Endothelial cell of umbilical vein (primary cell): ENCODE results near the gene TMEM175. TPM values are rescaled to one million over a fixed set of nuclear protein-coding genes. Genes with fewer than 3 reads are reported as not detected.

Experiments
- BruUV-seq: library from RNA; stranded (reverse); fragments of 400-500 nt; replicated peaks from 2 replicates; lab custom pipeline; 2021; lab: Mats Ljungman, UMichigan
- CTCF ChIA-PET: fragments of 300-600, 350-600 bp; sonication (Branson Sonifier 250); formaldehyde crosslinking; loops from one replicate; lab custom pipeline; 2021; ENCODE audit warnings: antibody characterized with exemption, inconsistent platforms; lab: Charles Lee
- POLR2A ChIA-PET: fragments of 300-600, 350-600 bp; sonication (Branson Sonifier 250); formaldehyde crosslinking; loops from one replicate; lab custom pipeline; 2021; ENCODE audit warnings: antibody characterized with exemption, inconsistent platforms; lab: Charles Lee
- DNase-seq: peaks from one replicate; pipeline ENCODE4 v3.0.0-alpha.2; 2011; ENCODE audit warnings: low read depth, low spot score
- FAIRE-seq: peaks from 2 replicates; lab custom pipeline; 2011; peaks lifted over from hg19 to GRCh38; lab: Jason Lieb, UNC
- H2AFZ ChIP-seq: 2 replicates; pipeline ENCODE4 v1.6.0; 2012; ENCODE audit warnings: low read depth, low read length, control low read depth, inconsistent platforms
- H3K27ac ChIP-seq: 2 replicates; pipeline ENCODE4 v1.5.1; 2011; ENCODE audit warnings: low read depth, mild to moderate bottlenecking, control low read depth, low read length, moderate library complexity; ENCODE audit not compliant: insufficient read depth
- H3K27me3 ChIP-seq, 2 experiments: 2 replicates each; pipeline versions ENCODE4 v1.6.0 to v1.6.1; 2011; ENCODE audit warnings: low read length in 2 of 2, mixed read lengths in 1 of 2; ENCODE audit not compliant: control insufficient read depth in 2 of 2, insufficient read depth in 2 of 2
- H3K36me3 ChIP-seq, 2 experiments: 2 replicates in 1 of 2; 3 replicates in 1 of 2; pipeline ENCODE4 v1.5.1; 2011; ENCODE audit warnings: low read length in 2 of 2, mild to moderate bottlenecking in 1 of 2, moderate library complexity in 1 of 2; ENCODE audit not compliant: control insufficient read depth in 2 of 2, insufficient read depth in 2 of 2; ENCODE audit errors: extremely low read depth in 1 of 2
- H3K4me1 ChIP-seq: 3 replicates; pipeline ENCODE4 v1.5.1; 2011; ENCODE audit warnings: mild to moderate bottlenecking, low read length; ENCODE audit not compliant: control insufficient read depth, insufficient read depth; ENCODE audit errors: extremely low read depth
- H3K4me2 ChIP-seq: 2 replicates; pipeline ENCODE4 v1.6.1; 2011; ENCODE audit warnings: low read length, control low read depth, mixed read lengths; ENCODE audit not compliant: insufficient read depth
- H3K4me3 ChIP-seq, 3 experiments: fragments of 200-600 bp in 1 of 3; sonication (generic), shearing (Covaris generic) in 1 of 3; replicated peaks in 1 of 3; 2 replicates each; pipeline ENCODE4 v1.5.1; 2011 to 2016; ENCODE audit warnings: control low read depth in 3 of 3, low read length in 3 of 3, mild to moderate bottlenecking in 2 of 3, inconsistent platforms in 1 of 3, low read depth in 1 of 3, moderate library complexity in 1 of 3; ENCODE audit not compliant: insufficient read depth in 1 of 3
- H3K79me2 ChIP-seq: 2 replicates; pipeline ENCODE4 v1.6.0; 2012; ENCODE audit warnings: low read length, inconsistent platforms; ENCODE audit not compliant: control insufficient read depth, insufficient read depth
- H3K9ac ChIP-seq: replicated peaks from 2 replicates; pipeline ENCODE3; 2011; ENCODE audit warnings: low read length, control low read depth; ENCODE audit not compliant: insufficient read depth; ENCODE audit errors: extremely low read depth
- H3K9me1 ChIP-seq: replicated peaks from 3 replicates; pipeline ENCODE4 v1.6.0; 2011; ENCODE audit warnings: mild to moderate bottlenecking, low read length; ENCODE audit not compliant: control insufficient read depth, insufficient read depth; ENCODE audit errors: extremely low read depth
- H3K9me3 ChIP-seq: replicated peaks from 2 replicates; pipeline ENCODE4 v1.5.1; 2012; ENCODE audit warnings: low read length, inconsistent platforms; ENCODE audit not compliant: control insufficient read depth, insufficient read depth
- H4K20me1 ChIP-seq: replicated peaks from 2 replicates; pipeline ENCODE3; 2011; ENCODE audit warnings: mild to moderate bottlenecking, low read length; ENCODE audit not compliant: control insufficient read depth, insufficient read depth; ENCODE audit errors: extremely low read depth
- CTCF ChIP-seq, 2 donors: IDR thresholded peaks; 1 replicate in 1 of 2; 2 replicates in 1 of 2; pipeline ENCODE4 v1.5.1; 2011; ENCODE audit warnings: low read length in 2 of 2, mild to moderate bottlenecking in 2 of 2, moderate library complexity in 2 of 2, control low read depth in 1 of 2, inconsistent platforms in 1 of 2, low read depth in 1 of 2; ENCODE audit not compliant: insufficient read depth in 1 of 2; ENCODE audit errors: extremely low read depth in 1 of 2
- EZH2 ChIP-seq: IDR thresholded peaks from 2 replicates; pipeline ENCODE4 v1.6.1; 2012; ENCODE audit warnings: borderline replicate concordance, low read depth, mild to moderate bottlenecking, moderate library complexity, low read length, inconsistent platforms; ENCODE audit not compliant: severe bottlenecking
- FOS ChIP-seq: IDR thresholded peaks from 2 replicates; pipeline ENCODE4 v1.6.1; 2011; ENCODE audit warnings: mild to moderate bottlenecking, low read length, moderate library complexity, borderline replicate concordance; ENCODE audit not compliant: insufficient read depth
- GATA2 ChIP-seq: IDR thresholded peaks from 2 replicates; pipeline ENCODE4 v1.7.0; 2011; ENCODE audit warnings: low read depth, mild to moderate bottlenecking, moderate library complexity, mixed read lengths, low read length; ENCODE audit not compliant: insufficient read length, insufficient read depth
- JUN ChIP-seq: IDR thresholded peaks from 2 replicates; pipeline ENCODE4 v1.6.1; 2011; ENCODE audit warnings: borderline replicate concordance, low read depth; ENCODE audit not compliant: insufficient read length, insufficient read depth
- MYC ChIP-seq: IDR thresholded peaks from one replicate; pipeline ENCODE4 v1.6.1; 2011; ENCODE audit warnings: mild to moderate bottlenecking, low read depth, low read length
- POLR2A ChIP-seq: IDR thresholded peaks from 2 replicates; pipeline ENCODE4 v1.6.1; 2012; ENCODE audit warnings: low read depth, mild to moderate bottlenecking, control low read depth, low read length
- POLR2AphosphoS5 ChIP-seq: IDR thresholded peaks from 2 replicates; pipeline ENCODE4 v1.6.1; 2012; ENCODE audit warnings: low read depth, mild to moderate bottlenecking, control low read depth, low read length, moderate library complexity; ENCODE audit not compliant: insufficient read depth
- dilution Hi-C: fragments of 300-500 bp; cut with MboI; formaldehyde crosslinking; loops from one replicate; pipeline ENCODE4 v1.15.0; 2019; ENCODE audit warnings: low sequenced_read_pairs; ENCODE audit not compliant: extremely low pct_ligation_motif_present
- intact Hi-C: fragments of 100-400 bp; cut with micrococcal nuclease; formaldehyde crosslinking; loops from one replicate; pipeline ENCODE4 v1.10.0; 2022
- polyA plus RNA-seq, 4 experiments: library from polyadenylated mRNA; depleted of rRNA in 3 of 4; stranded (reverse) in 3 of 4; unstranded in 1 of 4; fragments of >200 nt; gene quantifications; 2 replicates each; pipeline versions ENCODE4 v1.2.1 to v1.2.3, GENCODE V29; 2011 to 2012; ENCODE audit warnings: missing spikeins in 1 of 4
- total RNA-seq: library from RNA; stranded (reverse); gene quantifications from 2 replicates; pipeline ENCODE4 v1.2.3, GENCODE V29; 2021
- TF ChIP-seq, protein P1 (sequence below): IDR thresholded peaks from 2 replicates; pipeline ENCODE4 v1.6.1; 2011; ENCODE audit not compliant: insufficient read depth, insufficient read length

Gene TMEM175
- total and polyA plus RNA-seq, 2 donors (not counting 3 experiments of a cell fraction or from before 2014, with no cell fraction given), result 21.9 to 80.1 TPM

DNA sequence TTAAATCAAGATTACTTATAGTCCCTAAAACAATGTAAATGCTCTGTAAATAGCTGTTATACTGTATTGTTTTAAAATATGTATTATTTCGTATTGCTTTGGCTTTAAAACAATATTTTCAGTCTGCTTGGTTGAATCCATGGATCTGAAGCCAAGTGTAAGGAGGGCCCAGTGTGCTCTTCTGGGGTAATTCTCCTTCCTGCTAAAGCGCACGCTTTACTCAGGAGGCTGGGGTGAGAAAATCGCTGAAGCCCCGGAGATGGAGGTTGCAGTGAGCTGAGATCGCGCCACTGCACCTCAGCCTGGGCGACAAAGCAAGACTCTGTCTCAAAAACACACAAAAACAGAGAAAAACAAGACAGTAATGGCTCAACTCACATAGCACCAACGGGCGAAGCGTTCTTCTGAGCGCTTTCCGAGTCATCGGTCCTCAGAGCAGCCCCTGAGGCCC is 54.2 kb downstream of the TMEM175 start:
- Histone ChIP-seq H3K79me2 (no peaks in the 10 kb centered on the region), H2AFZ (peak overlapping the region; percentile 95), H3K4me2 (peak overlapping the region; percentile 92), H4K20me1 (no peaks in the 10 kb centered on the region), H3K4me3 (peak overlapping the region; percentile 67 to 89 (median 74)), H3K9ac (peak overlapping the region; percentile 41), H3K27ac (peak overlapping the region; percentile 25), H3K9me1 (no peaks in the 10 kb centered on the region), H3K36me3 (peaks cover 0 to 2% of the 10 kb centered on the region in 2 experiments), H3K27me3 (no peaks in the 10 kb centered on the region), H3K9me3 (no peaks in the 10 kb centered on the region), H3K4me1 (peaks cover 15% of the 10 kb centered on the region)
- BruUV-seq, result TSS peak; percentile 66
- CTCF ChIA-PET, result interaction anchor here (0.6 to 2.5 kb wide), 19 partner anchors 9 to 303 kb away, joined by 3 to 35 read pairs (median 4); partner anchors contain the start of genes GAK and TMEM175
- FAIRE-seq (peak; percentile 33), DNase-seq (no peak)
- dilution Hi-C loops, result no loop called here
- POLR2A ChIA-PET, result no interaction called here
- intact Hi-C loops, result loop anchor here (2.0 to 5.0 kb wide), 3 partner anchors 14 to 244 kb away; partner anchors contain the start of genes DGKQ, GAK and TMEM175
- peak; percentile 84 for TF ChIP-seq POLR2A
- TF ChIP-seq, protein P1, sequence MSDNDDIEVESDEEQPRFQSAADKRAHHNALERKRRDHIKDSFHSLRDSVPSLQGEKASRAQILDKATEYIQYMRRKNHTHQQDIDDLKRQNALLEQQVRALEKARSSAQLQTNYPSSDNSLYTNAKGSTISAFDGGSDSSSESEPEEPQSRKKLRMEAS, result no peak

- intact Hi-C loops (loop anchor here (1.0 to 5.0 kb wide), 5 partner anchors 14 to 245 kb away; partner anchors contain the start of genes DGKQ, GAK and TMEM175), dilution Hi-C loops (no loop called here)
- peak within 1 kb of the TSS; percentile 25 for H3K27ac ChIP-seq
- DNase-seq (peak; percentile 75), FAIRE-seq (peak; percentile 43)
- H4K20me1 ChIP-seq, result no peaks in the 10 kb centered on the region
- H3K27me3 ChIP-seq, result no peaks in the 10 kb centered on the region
- H3K9me3 ChIP-seq, result no peaks in the 10 kb centered on the region
- ChIA-PET CTCF (interaction anchor here (0.6 to 2.5 kb wide), 22 partner anchors 9 to 303 kb away, joined by 3 to 35 read pairs (median 4); partner anchors contain the start of genes GAK and TMEM175), POLR2A (no interaction called here)
- H3K79me2 ChIP-seq, result no peaks in the 10 kb centered on the region
- H3K9ac ChIP-seq, result peak within 1 kb of the TSS; percentile 41
- TF ChIP-seq POLR2AphosphoS5 (peak; percentile 63), JUN (no peak), MYC (no peak), POLR2A (peak; percentile 55), CTCF (IDR thresholded peaks at IDR 0.05; ENCODE audit: extremely low read depth in 1 of 2, insufficient read depth in 1 of 2, low read depth in 1 of 2, low read length in 2 of 2) (peak; percentile 55 to 81), GATA2 (no peak), EZH2 (no peak), FOS (no peak)
- TF ChIP-seq, protein P1, result peak; percentile 12
- H3K36me3 ChIP-seq, result peaks cover 0 to 2% of the 10 kb centered on the region in 2 experiments
- no peaks in the 10 kb centered on the region for H3K9me1 ChIP-seq
- BruUV-seq, result no TSS peak
- peak within 1 kb of the TSS; percentile 92 for H3K4me2 ChIP-seq
- H3K4me1 ChIP-seq, result peaks cover 15% of the 10 kb centered on the region
- H2AFZ ChIP-seq, result peak within 1 kb of the TSS; percentile 95
- peak within 1 kb of the TSS; percentile 67 to 89 (median 74) for H3K4me3 ChIP-seq
These were observed 54.8 kb downstream of the TMEM175 start, which contains the start of gene IDUA for GRCh38 chr4:986879-987623. TSS of gene IDUA (plus strand) at chr4:987044. CDS start at chr4:987085, 41 bp downstream.
